Measurements from ENCODE around the gene GALNT18. TPM values are rescaled to one million over a fixed set of nuclear protein-coding genes. Genes with fewer than 3 reads are reported as not detected.

The GALNT18 gene
- total RNA-seq, 2 donors from 2014 or later: 5.3 to 7.3 TPM

GRCh38 chr11:11344045-11344444 lies 277.8 kb downstream of the GALNT18 start:
- H3K9me3 ChIP-seq: no peaks in the 10 kb centered on the region
- intact Hi-C loops (cut with DNase I): no loop called here
- no peaks in the 10 kb centered on the region for H3K27me3 ChIP-seq
- no peak for ATAC-seq
- DNase-seq: no peak
- H3K27ac ChIP-seq: no peak overlapping the region
- H3K4me1 ChIP-seq: no peaks in the 10 kb centered on the region
- 66 to 82% methylated on average over 3 of the region's 3 CpGs for WGBS, 2 donors
- no peak overlapping the region for H3K4me3 ChIP-seq
- no peak for TF ChIP-seq CTCF (IDR thresholded peaks at IDR 0.05)
- no peak for TF ChIP-seq POLR2A (IDR thresholded peaks at IDR 0.05)
- H3K36me3 ChIP-seq (replicated peaks in 1 of 2; ENCODE audit: insufficient read depth in 1 of 2, low read depth in 2 of 2): no peaks in the 10 kb centered on the region

GRCh38 chr11:11338304-11338703 lies 283.5 kb downstream of the GALNT18 start:
- no peak for DNase-seq

GRCh38 chr11:11336664-11337063 lies 285.1 kb downstream of the GALNT18 start:
- H3K27me3 ChIP-seq: no peaks in the 10 kb centered on the region
- intact Hi-C loops (cut with DNase I): no loop called here
- DNase-seq: no peak
- no peaks in the 10 kb centered on the region for H3K4me1 ChIP-seq
- no peak overlapping the region for H3K27ac ChIP-seq
- no peak for ATAC-seq
- TF ChIP-seq CTCF (IDR thresholded peaks at IDR 0.05) (no peak), POLR2A (IDR thresholded peaks at IDR 0.05) (no peak)
- no peaks in the 10 kb centered on the region for H3K36me3 ChIP-seq (replicated peaks in 1 of 2; ENCODE audit: insufficient read depth in 1 of 2, low read depth in 2 of 2)
- WGBS, 2 donors: 69 to 79% methylated on average over 4 of the region's 4 CpGs
- H3K4me3 ChIP-seq: no peak overlapping the region
- no peaks in the 10 kb centered on the region for H3K9me3 ChIP-seq

More at GRCh38 chr11:11338304-11338703, 283.5 kb downstream of the GALNT18 start:
- Histone ChIP-seq H3K27me3 (no peaks in the 10 kb centered on the region), H3K36me3 (replicated peaks in 1 of 2; ENCODE audit: insufficient read depth in 1 of 2, low read depth in 2 of 2) (no peaks in the 10 kb centered on the region), H3K9me3 (no peaks in the 10 kb centered on the region), H3K4me3 (no peak overlapping the region), H3K4me1 (no peaks in the 10 kb centered on the region), H3K27ac (no peak overlapping the region)
- intact Hi-C loops (cut with DNase I): no loop called here
- TF ChIP-seq POLR2A (IDR thresholded peaks at IDR 0.05) (no peak), CTCF (IDR thresholded peaks at IDR 0.05) (no peak)
- ATAC-seq: no peak
- WGBS, 2 donors: 71 to 87% methylated on average over 1 of the region's 1 CpG

GRCh38 chr11:11335043-11335442 lies 286.8 kb downstream of the GALNT18 start:
- Histone ChIP-seq H3K9me3 (no peaks in the 10 kb centered on the region), H3K27me3 (no peaks in the 10 kb centered on the region), H3K4me3 (no peak overlapping the region), H3K36me3 (replicated peaks in 1 of 2; ENCODE audit: insufficient read depth in 1 of 2, low read depth in 2 of 2) (no peaks in the 10 kb centered on the region), H3K4me1 (no peaks in the 10 kb centered on the region), H3K27ac (no peak overlapping the region)
- TF ChIP-seq POLR2A (IDR thresholded peaks at IDR 0.05): no peak
- TF ChIP-seq CTCF (IDR thresholded peaks at IDR 0.05): no peak
- 80 to 82% methylated on average over 2 of the region's 2 CpGs for WGBS, 2 donors
- intact Hi-C loops (cut with DNase I): no loop called here
- ATAC-seq: no peak
- DNase-seq: no peak

GRCh38 chr11:11334607-11335006 lies 287.2 kb downstream of the GALNT18 start:
- intact Hi-C loops (cut with DNase I): no loop called here
- DNase-seq (no peak), ATAC-seq (no peak)
- WGBS, 2 donors: 60 to 67% methylated on average over 4 of the region's 4 CpGs
- TF ChIP-seq CTCF (IDR thresholded peaks at IDR 0.05): no peak
- no peak for TF ChIP-seq POLR2A (IDR thresholded peaks at IDR 0.05)
- Histone ChIP-seq H3K36me3 (replicated peaks in 1 of 2; ENCODE audit: insufficient read depth in 1 of 2, low read depth in 2 of 2) (no peaks in the 10 kb centered on the region), H3K27me3 (no peaks in the 10 kb centered on the region), H3K4me1 (no peaks in the 10 kb centered on the region), H3K27ac (no peak overlapping the region), H3K9me3 (no peaks in the 10 kb centered on the region), H3K4me3 (no peak overlapping the region)

All from body of pancreas (tissue), 4 donors.